Neural cell (in vitro differentiated cells): ENCODE results near the gene ADGB. TPM values are rescaled to one million over a fixed set of nuclear protein-coding genes. Genes with fewer than 3 reads are reported as not detected.

Experiments
- H2AFZ ChIP-seq: fragments of 200-600, 300-800 bp; sonication (generic), shearing (Covaris generic); 2 replicates; pipeline ENCODE4 v1.6.0; 2014; ENCODE audit warnings: low read depth, mild to moderate bottlenecking, antibody characterized with exemption, low read length, moderate library complexity
- H3F3A ChIP-seq: fragments of 200-600 bp; shearing (Covaris generic); 2 replicates; pipeline ENCODE4 v1.6.1; 2016; ENCODE audit warnings: mild to moderate bottlenecking, moderate library complexity, mixed read lengths, antibody characterized with exemption, low read length; ENCODE audit not compliant: insufficient read depth, poor library complexity, severe bottlenecking
- H3K27ac ChIP-seq: fragments of 200-600, 300-800 bp; sonication (generic), shearing (Covaris generic); 2 replicates; pipeline ENCODE4 v1.5.1; 2014; ENCODE audit warnings: mild to moderate bottlenecking, low read length, moderate library complexity
- H3K27me3 ChIP-seq: fragments of 300-800, 200-600 bp; sonication (generic), shearing (Covaris generic); 2 replicates; pipeline ENCODE4 v1.6.0; 2014; ENCODE audit warnings: mild to moderate bottlenecking, low read depth, low read length, moderate library complexity; ENCODE audit not compliant: insufficient read depth
- H3K36me3 ChIP-seq: fragments of 300-800, 200-600 bp; sonication (generic), shearing (Covaris generic); 2 replicates; pipeline ENCODE4 v1.5.1; 2014; ENCODE audit warnings: mild to moderate bottlenecking, antibody characterized with exemption, low read length, moderate library complexity; ENCODE audit not compliant: insufficient read depth
- H3K4me2 ChIP-seq: fragments of 300-800, 200-600 bp; sonication (generic), shearing (Covaris generic); 2 replicates; pipeline ENCODE4 v1.6.0; 2014; ENCODE audit warnings: mild to moderate bottlenecking, low read length
- H3K4me3 ChIP-seq: fragments of 300-800, 200-600 bp; sonication (generic), shearing (Covaris generic); 2 replicates; pipeline ENCODE4 v1.5.1; 2014; ENCODE audit warnings: mild to moderate bottlenecking, low read length, moderate library complexity
- H3K79me2 ChIP-seq: fragments of 200-600 bp; shearing (Covaris generic); replicated peaks from 2 replicates; pipeline ENCODE4 v1.6.0; 2014; ENCODE audit warnings: mild to moderate bottlenecking, low read length, moderate library complexity; ENCODE audit not compliant: insufficient read depth
- H3K9ac ChIP-seq: fragments of 300-800, 200-600 bp; sonication (generic), shearing (Covaris generic); 2 replicates; pipeline ENCODE4 v1.6.1; 2016; ENCODE audit warnings: mild to moderate bottlenecking, low read length, mixed read lengths
- H3K9me2 ChIP-seq: fragments of 200-600 bp; shearing (Covaris generic); 2 replicates; pipeline ENCODE4 v1.6.1; 2016; ENCODE audit warnings: mild to moderate bottlenecking, low read length, mixed read lengths; ENCODE audit not compliant: insufficient read depth
- H3K9me3 ChIP-seq: fragments of 200-600, 300-800 bp; sonication (generic), shearing (Covaris generic); 2 replicates; pipeline ENCODE4 v1.6.1; 2016; ENCODE audit warnings: mild to moderate bottlenecking, mixed run types, low read length, moderate library complexity, mixed read lengths
- H4K20me1 ChIP-seq: fragments of 200-600 bp; shearing (Covaris generic); 2 replicates; pipeline ENCODE4 v1.6.1; 2016; ENCODE audit warnings: mild to moderate bottlenecking, mixed run types; ENCODE audit not compliant: insufficient read depth
- EP300 ChIP-seq: fragments of 450-650 bp; conservative IDR thresholded peaks from 2 replicates; pipeline ENCODE4 v1.6.1; 2014; ENCODE audit warnings: antibody characterized with exemption, mild to moderate bottlenecking, moderate library complexity; ENCODE audit not compliant: poor library complexity, severe bottlenecking
- EZH2 ChIP-seq: fragments of 200-600, 300-800 bp; shearing (Covaris generic), sonication (generic); IDR thresholded peaks from 2 replicates; pipeline ENCODE4 v1.6.1; 2014; ENCODE audit warnings: antibody characterized with exemption, low read length, borderline replicate concordance, mild to moderate bottlenecking; ENCODE audit not compliant: insufficient read depth, poor library complexity, severe bottlenecking
- MXI1 ChIP-seq: fragments of 450-650 bp; conservative IDR thresholded peaks from 2 replicates; pipeline ENCODE4 v1.6.1; 2014; ENCODE audit warnings: antibody characterized with exemption, mild to moderate bottlenecking; ENCODE audit not compliant: poor library complexity, severe bottlenecking
- POLR2AphosphoS5 ChIP-seq: IDR thresholded peaks from 2 replicates; pipeline ENCODE4 v1.6.1; 2012
- RAD21 ChIP-seq: fragments of 450-650 bp; conservative IDR thresholded peaks from 2 replicates; pipeline ENCODE4 v1.6.1; 2014; ENCODE audit warnings: antibody characterized with exemption, mild to moderate bottlenecking, moderate library complexity
- REST ChIP-seq: IDR thresholded peaks from 2 replicates; pipeline ENCODE4 v1.6.1; 2012; ENCODE audit warnings: borderline replicate concordance
- SMC3 ChIP-seq: fragments of 450-650 bp; conservative IDR thresholded peaks from 2 replicates; pipeline ENCODE4 v1.6.1; 2014; ENCODE audit warnings: antibody characterized with exemption, mild to moderate bottlenecking, moderate library complexity; ENCODE audit not compliant: poor library complexity
- TAF1 ChIP-seq: IDR thresholded peaks from 2 replicates; pipeline ENCODE4 v1.6.1; 2012; ENCODE audit warnings: low read depth
- polyA plus RNA-seq: library from polyadenylated mRNA; depleted of rRNA; stranded (reverse); fragments of >200 nt; gene quantifications from 2 replicates; pipeline ENCODE4 v1.2.3, GENCODE V29; 2014
- TF ChIP-seq, protein P1 (sequence below): fragments of 450-650 bp; IDR thresholded peaks from 2 replicates; pipeline ENCODE4 v1.5.1; 2014; ENCODE audit warnings: antibody characterized with exemption, mild to moderate bottlenecking, moderate library complexity; ENCODE audit not compliant: poor library complexity, severe bottlenecking

ADGB gene
- polyA plus RNA-seq, 1 donor from 2014 or later = not detected

- no peaks in the 10 kb centered on the region for H3K79me2 ChIP-seq
- H3K4me3 ChIP-seq = no peak overlapping the region
- no peak overlapping the region for H3K4me2 ChIP-seq
- H3K9me2 ChIP-seq = no peaks in the 10 kb centered on the region
- TF ChIP-seq TAF1 = no peak
- TF ChIP-seq EZH2 = no peak
- TF ChIP-seq POLR2AphosphoS5 = no peak
- TF ChIP-seq RAD21 = no peak
- TF ChIP-seq EP300 = no peak
- TF ChIP-seq MXI1 = no peak
- TF ChIP-seq SMC3 = no peak
- no peak overlapping the region for H2AFZ ChIP-seq
- H3F3A ChIP-seq = no peaks in the 10 kb centered on the region
- H3K27ac ChIP-seq = no peak overlapping the region
- no peaks in the 10 kb centered on the region for H3K9me3 ChIP-seq
- H3K9ac ChIP-seq = no peak overlapping the region
- no peaks in the 10 kb centered on the region for H4K20me1 ChIP-seq
- no peaks in the 10 kb centered on the region for H3K36me3 ChIP-seq
- H3K27me3 ChIP-seq = no peaks in the 10 kb centered on the region
Observed at GRCh38 chr6:146666909-146667308, 68.1 kb downstream of the ADGB start.

DNA sequence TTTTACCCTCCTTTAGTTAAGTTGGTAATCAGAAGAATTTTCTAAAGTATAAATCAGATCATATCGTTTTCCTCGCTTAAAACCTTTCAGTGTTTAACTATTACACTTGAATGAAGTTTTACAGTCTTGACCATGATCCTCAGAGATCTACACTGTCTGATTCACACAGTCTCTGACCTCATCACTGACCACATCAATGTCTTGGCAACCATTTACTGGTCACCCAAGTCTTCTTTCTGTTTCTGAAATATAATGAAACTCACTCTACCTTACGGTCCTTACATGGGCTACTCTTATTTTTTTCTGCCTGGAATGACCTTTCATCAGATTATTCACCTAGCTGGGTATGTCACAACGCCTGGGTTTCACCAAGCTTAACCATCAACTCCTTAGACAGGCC lies 71.4 kb downstream of the ADGB start:
- Histone ChIP-seq H3K9ac (no peak overlapping the region), H3K9me3 (no peaks in the 10 kb centered on the region), H3F3A (no peaks in the 10 kb centered on the region), H2AFZ (no peak overlapping the region), H4K20me1 (no peaks in the 10 kb centered on the region), H3K27me3 (no peaks in the 10 kb centered on the region), H3K9me2 (no peaks in the 10 kb centered on the region), H3K36me3 (no peaks in the 10 kb centered on the region), H3K79me2 (no peaks in the 10 kb centered on the region), H3K4me3 (no peak overlapping the region), H3K4me2 (no peak overlapping the region), H3K27ac (no peak overlapping the region)
- TF ChIP-seq EP300 = no peak
- no peak for TF ChIP-seq TAF1
- no peak for TF ChIP-seq MXI1
- TF ChIP-seq, protein P1, sequence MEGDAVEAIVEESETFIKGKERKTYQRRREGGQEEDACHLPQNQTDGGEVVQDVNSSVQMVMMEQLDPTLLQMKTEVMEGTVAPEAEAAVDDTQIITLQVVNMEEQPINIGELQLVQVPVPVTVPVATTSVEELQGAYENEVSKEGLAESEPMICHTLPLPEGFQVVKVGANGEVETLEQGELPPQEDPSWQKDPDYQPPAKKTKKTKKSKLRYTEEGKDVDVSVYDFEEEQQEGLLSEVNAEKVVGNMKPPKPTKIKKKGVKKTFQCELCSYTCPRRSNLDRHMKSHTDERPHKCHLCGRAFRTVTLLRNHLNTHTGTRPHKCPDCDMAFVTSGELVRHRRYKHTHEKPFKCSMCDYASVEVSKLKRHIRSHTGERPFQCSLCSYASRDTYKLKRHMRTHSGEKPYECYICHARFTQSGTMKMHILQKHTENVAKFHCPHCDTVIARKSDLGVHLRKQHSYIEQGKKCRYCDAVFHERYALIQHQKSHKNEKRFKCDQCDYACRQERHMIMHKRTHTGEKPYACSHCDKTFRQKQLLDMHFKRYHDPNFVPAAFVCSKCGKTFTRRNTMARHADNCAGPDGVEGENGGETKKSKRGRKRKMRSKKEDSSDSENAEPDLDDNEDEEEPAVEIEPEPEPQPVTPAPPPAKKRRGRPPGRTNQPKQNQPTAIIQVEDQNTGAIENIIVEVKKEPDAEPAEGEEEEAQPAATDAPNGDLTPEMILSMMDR = no peak
- no peak for TF ChIP-seq RAD21
- TF ChIP-seq REST = no peak
- TF ChIP-seq EZH2 = no peak
- no peak for TF ChIP-seq SMC3
- TF ChIP-seq POLR2AphosphoS5 = no peak
